OCI-LY1 (cell line): ENCODE data around the gene GPR176.

Source experiments
- EZH2 ChIP-seq: fragments of 200-600 bp; sonication (generic), shearing (Covaris generic); IDR thresholded peaks from 2 replicates; pipeline ENCODE4 v1.8.0; 2017; ENCODE audit warnings: borderline replicate concordance, mixed run types, mild to moderate bottlenecking, antibody characterized with exemption, low read length, moderate library complexity, mixed read lengths
- TF ChIP-seq, protein P1 (sequence below): fragments of 200-600 bp; sonication (generic), shearing (Covaris generic); IDR thresholded peaks from 2 replicates; pipeline ENCODE4 v1.5.1; 2017; ENCODE audit warnings: mild to moderate bottlenecking, antibody characterized with exemption, low read length, moderate library complexity, mixed read lengths

DNA sequence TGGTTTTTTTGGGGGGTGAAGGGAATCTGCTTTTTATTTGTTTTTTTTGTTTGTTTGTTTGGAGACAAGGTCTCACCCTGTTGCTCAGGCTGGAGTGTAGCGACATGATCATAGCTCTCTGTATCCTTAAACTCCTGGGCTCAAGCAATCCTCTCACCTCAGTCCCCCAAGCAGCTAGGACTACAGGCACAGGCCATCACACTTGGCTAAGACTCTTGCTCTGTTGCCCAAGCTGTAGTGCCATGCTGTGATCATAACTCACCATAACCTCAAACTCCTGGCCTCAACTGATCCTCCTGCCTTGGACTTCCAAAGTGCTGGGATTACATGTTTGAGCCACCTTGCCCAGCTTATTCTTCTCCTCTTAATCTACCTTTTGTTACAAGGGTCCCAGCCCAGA, 31.8 kb downstream of the GPR176 start:
- TF ChIP-seq, protein P1, sequence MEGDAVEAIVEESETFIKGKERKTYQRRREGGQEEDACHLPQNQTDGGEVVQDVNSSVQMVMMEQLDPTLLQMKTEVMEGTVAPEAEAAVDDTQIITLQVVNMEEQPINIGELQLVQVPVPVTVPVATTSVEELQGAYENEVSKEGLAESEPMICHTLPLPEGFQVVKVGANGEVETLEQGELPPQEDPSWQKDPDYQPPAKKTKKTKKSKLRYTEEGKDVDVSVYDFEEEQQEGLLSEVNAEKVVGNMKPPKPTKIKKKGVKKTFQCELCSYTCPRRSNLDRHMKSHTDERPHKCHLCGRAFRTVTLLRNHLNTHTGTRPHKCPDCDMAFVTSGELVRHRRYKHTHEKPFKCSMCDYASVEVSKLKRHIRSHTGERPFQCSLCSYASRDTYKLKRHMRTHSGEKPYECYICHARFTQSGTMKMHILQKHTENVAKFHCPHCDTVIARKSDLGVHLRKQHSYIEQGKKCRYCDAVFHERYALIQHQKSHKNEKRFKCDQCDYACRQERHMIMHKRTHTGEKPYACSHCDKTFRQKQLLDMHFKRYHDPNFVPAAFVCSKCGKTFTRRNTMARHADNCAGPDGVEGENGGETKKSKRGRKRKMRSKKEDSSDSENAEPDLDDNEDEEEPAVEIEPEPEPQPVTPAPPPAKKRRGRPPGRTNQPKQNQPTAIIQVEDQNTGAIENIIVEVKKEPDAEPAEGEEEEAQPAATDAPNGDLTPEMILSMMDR = no peak
- no peak for TF ChIP-seq EZH2
